PC-3 (cell line): ENCODE measurements around the gene CHST5. TPM values are rescaled to one million over a fixed set of nuclear protein-coding genes. Genes with fewer than 3 reads are reported as not detected.

Source experiments
- ATAC-seq: fragments of 200-7000 bp; cut with Tn5 transposase; 2 replicates; pipeline ENCODE4 v1.9.1; 2020; ENCODE audit warnings: mild to moderate bottlenecking, moderate library complexity
- BruUV-seq: library from RNA; stranded (reverse); fragments of 400-500 nt; replicated peaks from 2 replicates; lab custom pipeline; 2021; lab: Mats Ljungman, UMichigan
- CTCF ChIA-PET: fragments of 300-600 bp; sonication (Branson Sonifier 250); formaldehyde crosslinking; loops from one replicate; lab custom pipeline; 2022; ENCODE audit warnings: antibody characterized with exemption; lab: Charles Lee
- POLR2A ChIA-PET: fragments of 300-600 bp; sonication (Branson Sonifier 250); formaldehyde crosslinking; loops from one replicate; lab custom pipeline; 2022; ENCODE audit warnings: antibody characterized with exemption; ENCODE audit not compliant: unreplicated experiment; lab: Charles Lee
- DNase-seq: peaks from one replicate; pipeline ENCODE4 v3.0.0-alpha.2; 2015
- H2AFZ ChIP-seq: fragments of 300-600 bp; sonication (generic); 2 replicates; pipeline ENCODE4 v1.6.0; 2016; ENCODE audit warnings: antibody characterized with exemption, low read length
- H3F3A ChIP-seq: fragments of 300-600 bp; sonication (generic); one replicate; pipeline ENCODE4 v1.6.0; 2017; ENCODE audit warnings: antibody characterized with exemption, low read length, control low read depth, mild to moderate bottlenecking; ENCODE audit not compliant: unreplicated experiment
- H3K27ac ChIP-seq: fragments of 300-600 bp; sonication (generic); 2 replicates; pipeline ENCODE4 v1.5.1; 2016; ENCODE audit warnings: mild to moderate bottlenecking, low read length
- H3K27me3 ChIP-seq: fragments of 300-600 bp; sonication (generic); 2 replicates; pipeline ENCODE4 v1.6.1; 2016; ENCODE audit warnings: low read length, mixed read lengths
- H3K36me3 ChIP-seq: fragments of 300-600 bp; sonication (generic); 2 replicates; pipeline ENCODE4 v1.6.1; 2016; ENCODE audit warnings: low read depth, mixed run types, low read length, mixed read lengths
- H3K4me1 ChIP-seq: fragments of 300-600 bp; sonication (generic); 2 replicates; pipeline ENCODE4 v1.5.1; 2016; ENCODE audit warnings: low read length; ENCODE audit not compliant: insufficient read depth
- H3K4me2 ChIP-seq: fragments of 300-600 bp; sonication (generic); 2 replicates; pipeline ENCODE4 v1.6.0; 2016; ENCODE audit warnings: low read length
- H3K4me3 ChIP-seq: fragments of 300-600 bp; sonication (generic); 2 replicates; pipeline ENCODE4 v1.5.1; 2016; ENCODE audit warnings: mild to moderate bottlenecking, low read length, mixed read lengths
- H3K79me2 ChIP-seq: fragments of 300-600 bp; sonication (generic); 2 replicates; pipeline ENCODE4 v1.6.1; 2017; ENCODE audit warnings: low read length, mixed read lengths
- H3K9ac ChIP-seq: fragments of 300-600 bp; sonication (generic); 2 replicates; pipeline ENCODE4 v1.6.0; 2016; ENCODE audit warnings: mild to moderate bottlenecking, low read length
- H3K9me2 ChIP-seq: fragments of 300-600 bp; sonication (generic); replicated peaks from 2 replicates; pipeline ENCODE4 v1.6.1; 2016; ENCODE audit warnings: mixed run types, low read length, mixed read lengths
- H3K9me3 ChIP-seq: fragments of 300-600 bp; sonication (generic); 2 replicates; pipeline ENCODE4 v1.6.1; 2016; ENCODE audit warnings: low read length, mixed read lengths
- H4K20me1 ChIP-seq: fragments of 300-600 bp; sonication (generic); 2 replicates; pipeline ENCODE4 v1.6.1; 2016; ENCODE audit warnings: low read length, mixed read lengths
- EZH2 ChIP-seq: fragments of 300-600 bp; sonication (generic); IDR thresholded peaks from one replicate; pipeline ENCODE4 v1.6.1; 2017; ENCODE audit warnings: antibody characterized with exemption, mild to moderate bottlenecking, low read length; ENCODE audit not compliant: unreplicated experiment
- EZH2phosphoT487 ChIP-seq: fragments of 300-600 bp; sonication (generic); IDR thresholded peaks from 2 replicates; pipeline ENCODE4 v1.6.1; 2018; ENCODE audit warnings: mild to moderate bottlenecking, antibody characterized with exemption, low read length, borderline replicate concordance
- intact Hi-C: fragments of 100-400 bp; cut with micrococcal nuclease; formaldehyde crosslinking; loops from 2 replicates; pipeline ENCODE4 v1.9.0; 2023
- total RNA-seq: library from RNA; depleted of rRNA; stranded (reverse); fragments of >200 nt; gene quantifications from 2 replicates; pipeline ENCODE4 v1.2.3, GENCODE V29; 2014; rRNA removed
- TF ChIP-seq, protein P1 (sequence below): fragments of 300-600 bp; sonication (generic); conservative IDR thresholded peaks from 2 replicates; pipeline ENCODE4 v1.5.1; 2017; ENCODE audit warnings: antibody characterized with exemption, low read depth, mild to moderate bottlenecking, low read length

Gene CHST5
- total RNA-seq, 1 experiment from 2014 or later, result 0.29 TPM

DNA sequence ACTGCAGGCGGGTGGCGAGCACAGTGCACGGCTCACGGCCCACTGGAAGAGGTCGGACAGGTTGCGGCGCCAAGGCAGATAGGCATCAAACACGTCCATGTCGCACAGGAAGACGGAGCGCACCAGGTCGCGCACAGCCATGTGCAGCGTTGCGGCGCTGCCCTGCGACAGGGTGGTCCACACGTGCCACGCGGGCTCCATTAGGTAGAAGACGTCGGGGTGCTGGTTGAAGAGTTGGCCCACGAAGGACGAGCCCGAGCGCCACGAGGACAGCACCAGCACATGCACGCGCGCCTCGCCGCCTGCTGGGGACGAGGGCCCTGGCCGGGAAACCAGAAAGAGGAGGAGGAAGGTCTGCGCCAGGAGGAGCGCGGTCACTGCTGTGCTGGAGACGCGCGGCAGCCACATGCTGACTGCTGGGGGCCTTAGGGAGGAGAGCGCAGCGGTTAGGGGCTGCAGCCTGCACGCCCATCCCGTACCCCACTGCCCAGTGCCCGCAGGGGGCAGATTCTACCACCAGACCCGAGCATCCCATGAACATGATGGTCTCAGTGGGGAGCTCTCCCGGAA is 56.4 kb downstream of the CHST5 start:
- Histone ChIP-seq H4K20me1 (no peaks in the 10 kb centered on the region), H3K9me3 (no peaks in the 10 kb centered on the region), H3K9ac (no peak overlapping the region), H3K79me2 (no peaks in the 10 kb centered on the region), H3K4me3 (no peak overlapping the region), H3K27me3 (no peaks in the 10 kb centered on the region), H3K4me2 (no peak overlapping the region), H3F3A (no peaks in the 10 kb centered on the region), H3K4me1 (peaks cover 39% of the 10 kb centered on the region), H3K27ac (no peak overlapping the region), H3K36me3 (no peaks in the 10 kb centered on the region), H3K9me2 (no peaks in the 10 kb centered on the region), H2AFZ (no peak overlapping the region)
- ChIA-PET POLR2A (no interaction called here), CTCF (no interaction called here)
- TF ChIP-seq, protein P1, sequence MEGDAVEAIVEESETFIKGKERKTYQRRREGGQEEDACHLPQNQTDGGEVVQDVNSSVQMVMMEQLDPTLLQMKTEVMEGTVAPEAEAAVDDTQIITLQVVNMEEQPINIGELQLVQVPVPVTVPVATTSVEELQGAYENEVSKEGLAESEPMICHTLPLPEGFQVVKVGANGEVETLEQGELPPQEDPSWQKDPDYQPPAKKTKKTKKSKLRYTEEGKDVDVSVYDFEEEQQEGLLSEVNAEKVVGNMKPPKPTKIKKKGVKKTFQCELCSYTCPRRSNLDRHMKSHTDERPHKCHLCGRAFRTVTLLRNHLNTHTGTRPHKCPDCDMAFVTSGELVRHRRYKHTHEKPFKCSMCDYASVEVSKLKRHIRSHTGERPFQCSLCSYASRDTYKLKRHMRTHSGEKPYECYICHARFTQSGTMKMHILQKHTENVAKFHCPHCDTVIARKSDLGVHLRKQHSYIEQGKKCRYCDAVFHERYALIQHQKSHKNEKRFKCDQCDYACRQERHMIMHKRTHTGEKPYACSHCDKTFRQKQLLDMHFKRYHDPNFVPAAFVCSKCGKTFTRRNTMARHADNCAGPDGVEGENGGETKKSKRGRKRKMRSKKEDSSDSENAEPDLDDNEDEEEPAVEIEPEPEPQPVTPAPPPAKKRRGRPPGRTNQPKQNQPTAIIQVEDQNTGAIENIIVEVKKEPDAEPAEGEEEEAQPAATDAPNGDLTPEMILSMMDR, result no peak
- no peak for TF ChIP-seq EZH2
- TF ChIP-seq EZH2phosphoT487, result no peak
- ATAC-seq (no peak), DNase-seq (no peak)
- intact Hi-C loops, result no loop called here
- no TSS peak for BruUV-seq

Other genes starting within 250 kb of the CHST5 start
- gene CFDP1, start 102.6 kb downstream of the CHST5 start, total RNA-seq, result 27.3 and 32.1 TPM in 2 replicates
- gene TMEM170A, start 71.4 kb downstream of the CHST5 start, total RNA-seq, result 10.1 and 18.6 TPM in 2 replicates
- gene CHST6, start 40.7 kb downstream of the CHST5 start, total RNA-seq, result 0.35 and 0.91 TPM in 2 replicates
- 9.6 and 20.2 TPM in 2 replicates for gene TMEM231, start 20.1 kb upstream of the CHST5 start, total RNA-seq
- gene GABARAPL2, start 30.3 kb upstream of the CHST5 start, total RNA-seq, result 24.7 and 31.2 TPM in 2 replicates
- gene ADAT1, start 87.2 kb upstream of the CHST5 start, total RNA-seq, result 42.8 and 60.1 TPM in 2 replicates
- gene KARS1, start 111.6 kb upstream of the CHST5 start, total RNA-seq, result 137 and 148 TPM in 2 replicates
- 25.7 and 27.2 TPM in 2 replicates for gene TERF2IP, start 111.7 kb upstream of the CHST5 start, total RNA-seq
- gene CPHXL2, start 140.9 kb upstream of the CHST5 start, total RNA-seq, result not detected in 2 replicates
- gene DUXB, start 165.4 kb upstream of the CHST5 start, total RNA-seq, result not detected in 2 replicates
- not detected in 2 replicates for gene CPHXL, start 190.4 kb upstream of the CHST5 start, total RNA-seq